ENCODE measurements around the gene SLC4A4. TPM values are rescaled to one million over a fixed set of nuclear protein-coding genes. Genes with fewer than 3 reads are reported as not detected.
A peak's percentile ranks its signal among the peaks of the same experiment; 100 is the strongest.

SLC4A4 gene
- total RNA-seq, 1 experiment from 2014 or later, result 1.1 TPM

GRCh38 chr4:71343670-71344466 lies 5.0 kb downstream of the SLC4A4 start:
- no peaks in the 10 kb centered on the region for H3K9me3 ChIP-seq
- no peaks in the 10 kb centered on the region for H3K36me3 ChIP-seq
- no peak for DNase-seq
- no peaks in the 10 kb centered on the region for H3K27me3 ChIP-seq
- no peak overlapping the region for H3K4me3 ChIP-seq

DNA sequence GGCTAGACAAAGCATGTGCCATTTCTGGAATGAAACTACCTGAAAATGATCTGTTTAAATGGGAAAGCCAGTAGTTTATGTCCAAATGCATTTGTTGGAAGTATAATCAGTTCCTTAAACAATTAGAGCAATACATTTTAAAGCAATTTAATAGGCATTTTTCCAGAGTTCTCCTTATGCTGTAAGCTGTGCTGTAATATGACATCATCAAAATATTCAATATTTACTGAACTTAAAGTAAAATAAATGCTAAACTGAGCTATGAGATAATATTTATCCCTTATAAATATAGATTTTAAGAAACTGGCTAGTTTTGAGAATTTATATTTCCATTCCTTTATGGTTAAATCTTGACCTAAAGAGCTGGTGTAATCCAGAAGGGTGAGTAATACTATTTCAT lies 7.9 kb downstream of the SLC4A4 start:
- Histone ChIP-seq H3K9me3 (no peaks in the 10 kb centered on the region), H3K27me3 (no peaks in the 10 kb centered on the region), H3K4me3 (no peak overlapping the region), H3K36me3 (no peaks in the 10 kb centered on the region)
- DNase-seq, result no peak

- no peak overlapping the region for H3K4me3 ChIP-seq
- DNase-seq, result no peak
- H3K9me3 ChIP-seq, result no peaks in the 10 kb centered on the region
Observed at GRCh38 chr4:71348586-71348985, 9.8 kb downstream of the SLC4A4 start.

GRCh38 chr4:71355045-71355444 lies 16.2 kb downstream of the SLC4A4 start:
- Histone ChIP-seq H3K27me3 (no peaks in the 10 kb centered on the region), H3K36me3 (no peaks in the 10 kb centered on the region), H3K9me3 (no peaks in the 10 kb centered on the region), H3K4me3 (no peak overlapping the region)
- no peak for DNase-seq

More at GRCh38 chr4:71348586-71348985, 9.8 kb downstream of the SLC4A4 start:
- H3K36me3 ChIP-seq, result no peaks in the 10 kb centered on the region
- H3K27me3 ChIP-seq, result no peaks in the 10 kb centered on the region

DNA sequence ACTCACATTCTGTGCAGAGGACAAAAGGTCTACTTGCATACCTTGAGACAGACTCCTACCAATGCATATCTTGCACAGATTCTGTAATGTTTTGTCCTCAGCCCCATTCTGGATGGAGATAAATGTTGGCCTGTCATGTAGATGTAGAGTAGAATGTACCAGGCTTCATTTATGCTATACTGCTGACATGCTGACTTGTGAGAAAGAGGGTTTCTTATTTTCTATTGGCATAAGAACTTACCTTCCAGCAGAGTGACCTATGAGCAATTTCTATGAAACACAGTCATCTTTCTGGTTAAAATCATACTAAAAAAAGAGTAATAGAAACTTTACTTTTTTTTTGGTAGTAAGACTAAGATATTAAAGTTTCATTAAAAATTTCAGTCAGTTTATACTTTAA lies 17.2 kb downstream of the SLC4A4 start:
- no peak for DNase-seq
- Histone ChIP-seq H3K9me3 (no peaks in the 10 kb centered on the region), H3K4me3 (no peak overlapping the region), H3K27me3 (no peaks in the 10 kb centered on the region), H3K36me3 (no peaks in the 10 kb centered on the region)

DNA sequence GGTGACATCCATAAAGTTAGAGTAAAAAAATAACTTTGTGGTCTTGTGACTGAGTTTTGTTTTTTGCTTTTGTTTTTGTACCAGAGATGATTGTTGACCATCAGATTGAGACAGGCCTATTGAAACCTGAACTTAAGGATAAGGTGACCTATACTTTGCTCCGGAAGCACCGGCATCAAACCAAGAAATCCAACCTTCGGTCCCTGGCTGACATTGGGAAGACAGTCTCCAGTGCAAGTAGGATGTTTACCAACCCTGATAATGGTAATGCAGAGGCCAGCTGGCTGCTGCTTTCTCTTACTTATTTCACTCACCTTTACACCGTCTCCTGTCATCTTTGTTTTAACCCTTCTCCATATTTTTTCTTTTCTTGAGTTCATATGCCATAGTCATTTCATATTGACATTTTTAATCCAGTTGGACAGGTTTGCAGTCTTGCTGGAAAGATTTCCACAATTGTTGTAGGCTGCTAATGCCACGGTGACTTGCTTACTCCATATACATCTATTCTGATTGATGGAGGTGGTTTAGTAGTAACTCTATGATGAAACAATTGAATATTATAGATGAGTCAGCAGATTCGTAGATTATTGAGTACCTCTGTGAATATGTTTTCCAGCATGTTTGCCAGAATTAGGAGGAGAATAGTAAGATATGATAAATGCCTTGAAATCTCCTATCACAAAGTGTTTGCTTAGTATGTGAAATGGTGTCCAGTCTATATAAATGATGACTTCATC lies 18.3 kb downstream of the SLC4A4 start:
- Histone ChIP-seq H3K27me3 (no peaks in the 10 kb centered on the region), H3K4me3 (no peak overlapping the region), H3K36me3 (no peaks in the 10 kb centered on the region), H3K9me3 (no peaks in the 10 kb centered on the region)
- no peak for DNase-seq

- Histone ChIP-seq H3K36me3 (no peaks in the 10 kb centered on the region), H3K27me3 (no peaks in the 10 kb centered on the region), H3K9me3 (no peaks in the 10 kb centered on the region), H3K4me3 (no peak overlapping the region)
- DNase-seq, result no peak
Observed at GRCh38 chr4:71360844-71361243, 22.0 kb downstream of the SLC4A4 start.

- Histone ChIP-seq H3K9me3 (no peaks in the 10 kb centered on the region), H3K36me3 (no peaks in the 10 kb centered on the region), H3K4me3 (no peak overlapping the region), H3K27me3 (no peaks in the 10 kb centered on the region)
- no peak for DNase-seq
Observed at GRCh38 chr4:71361476-71361875, 22.7 kb downstream of the SLC4A4 start.

GRCh38 chr4:71366766-71367165 lies 27.9 kb downstream of the SLC4A4 start:
- DNase-seq, result no peak
- Histone ChIP-seq H3K9me3 (no peaks in the 10 kb centered on the region), H3K4me3 (no peak overlapping the region), H3K27me3 (no peaks in the 10 kb centered on the region), H3K36me3 (no peaks in the 10 kb centered on the region)

- Histone ChIP-seq H3K36me3 (no peaks in the 10 kb centered on the region), H3K27me3 (no peaks in the 10 kb centered on the region), H3K4me3 (no peak overlapping the region), H3K9me3 (no peaks in the 10 kb centered on the region)
- DNase-seq, result no peak
Observed at GRCh38 chr4:71367546-71367945, 28.7 kb downstream of the SLC4A4 start.

GRCh38 chr4:71368906-71369305 lies 30.1 kb downstream of the SLC4A4 start:
- Histone ChIP-seq H3K4me3 (no peak overlapping the region), H3K36me3 (no peaks in the 10 kb centered on the region), H3K9me3 (no peaks in the 10 kb centered on the region), H3K27me3 (no peaks in the 10 kb centered on the region)
- no peak for DNase-seq

- DNase-seq, result no peak
- no peaks in the 10 kb centered on the region for H3K36me3 ChIP-seq
- H3K9me3 ChIP-seq, result no peaks in the 10 kb centered on the region
- no peak overlapping the region for H3K4me3 ChIP-seq
- no peaks in the 10 kb centered on the region for H3K27me3 ChIP-seq
Observed at GRCh38 chr4:71369536-71369935, 30.7 kb downstream of the SLC4A4 start.

- Histone ChIP-seq H3K36me3 (no peaks in the 10 kb centered on the region), H3K27me3 (no peaks in the 10 kb centered on the region), H3K4me3 (no peak overlapping the region), H3K9me3 (no peaks in the 10 kb centered on the region; the same call in 1 of the 2 replicates)
- DNase-seq, result no peak
Observed at GRCh38 chr4:71375494-71375893, 36.7 kb downstream of the SLC4A4 start.

GRCh38 chr4:71377561-71377960 lies 38.7 kb downstream of the SLC4A4 start:
- Histone ChIP-seq H3K9me3 (no peaks in the 10 kb centered on the region; the same call in 1 of the 2 replicates), H3K4me3 (no peak overlapping the region), H3K36me3 (no peaks in the 10 kb centered on the region), H3K27me3 (no peaks in the 10 kb centered on the region)
- peak; percentile 63 for DNase-seq

- no peak overlapping the region for H3K4me3 ChIP-seq
- no peak for DNase-seq
- H3K27me3 ChIP-seq, result no peaks in the 10 kb centered on the region
- no peaks in the 10 kb centered on the region; the same call in 1 of the 2 replicates for H3K9me3 ChIP-seq
- no peaks in the 10 kb centered on the region for H3K36me3 ChIP-seq
Observed at GRCh38 chr4:71379126-71379525, 40.3 kb downstream of the SLC4A4 start.

DNA sequence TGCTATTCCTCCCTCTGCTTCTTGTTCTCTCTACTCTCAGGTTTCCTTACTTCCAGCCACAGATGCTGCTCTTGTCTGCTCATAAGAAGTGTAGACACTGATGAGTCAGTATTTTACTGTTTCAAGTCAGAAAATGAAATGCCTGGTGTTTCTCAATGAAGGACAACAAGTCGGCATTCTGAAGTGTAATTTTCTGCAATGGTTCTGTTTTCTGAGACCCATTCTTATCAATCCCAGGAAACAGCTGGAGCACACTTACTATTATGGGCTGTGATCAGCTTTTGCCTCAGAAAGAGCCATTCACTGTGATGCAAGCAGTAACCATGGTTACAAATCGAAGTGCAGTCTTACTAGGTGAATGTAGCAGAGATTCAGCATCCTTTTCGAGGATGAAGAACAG lies 42.0 kb downstream of the SLC4A4 start:
- Histone ChIP-seq H3K36me3 (no peaks in the 10 kb centered on the region), H3K4me3 (no peak overlapping the region), H3K9me3 (no peaks in the 10 kb centered on the region; the same call in 1 of the 2 replicates), H3K27me3 (no peaks in the 10 kb centered on the region)
- DNase-seq, result no peak

GRCh38 chr4:71382125-71382899 lies 43.5 kb downstream of the SLC4A4 start:
- H3K9me3 ChIP-seq, result no peaks in the 10 kb centered on the region; the same call in 1 of the 2 replicates
- H3K36me3 ChIP-seq, result no peaks in the 10 kb centered on the region
- H3K4me3 ChIP-seq, result no peak overlapping the region
- no peak for DNase-seq
- H3K27me3 ChIP-seq, result no peaks in the 10 kb centered on the region

All from MG63 (cell line).